CD4-positive, alpha-beta T cell treated with Interleukin-2 at 100 ng/mL for 4 hours (primary cell): ENCODE data around the gene IGSF6.

ENCODE experiments used
- DNase-seq: peaks from one replicate; pipeline ENCODE4 v3.0.0-alpha.2; 2020; ENCODE audit warnings: low spot score

Gene IGSF6

GRCh38 chr16:21600031-21600773, 52.2 kb downstream of the IGSF6 start:
- peak; percentile 40 for DNase-seq

DNA sequence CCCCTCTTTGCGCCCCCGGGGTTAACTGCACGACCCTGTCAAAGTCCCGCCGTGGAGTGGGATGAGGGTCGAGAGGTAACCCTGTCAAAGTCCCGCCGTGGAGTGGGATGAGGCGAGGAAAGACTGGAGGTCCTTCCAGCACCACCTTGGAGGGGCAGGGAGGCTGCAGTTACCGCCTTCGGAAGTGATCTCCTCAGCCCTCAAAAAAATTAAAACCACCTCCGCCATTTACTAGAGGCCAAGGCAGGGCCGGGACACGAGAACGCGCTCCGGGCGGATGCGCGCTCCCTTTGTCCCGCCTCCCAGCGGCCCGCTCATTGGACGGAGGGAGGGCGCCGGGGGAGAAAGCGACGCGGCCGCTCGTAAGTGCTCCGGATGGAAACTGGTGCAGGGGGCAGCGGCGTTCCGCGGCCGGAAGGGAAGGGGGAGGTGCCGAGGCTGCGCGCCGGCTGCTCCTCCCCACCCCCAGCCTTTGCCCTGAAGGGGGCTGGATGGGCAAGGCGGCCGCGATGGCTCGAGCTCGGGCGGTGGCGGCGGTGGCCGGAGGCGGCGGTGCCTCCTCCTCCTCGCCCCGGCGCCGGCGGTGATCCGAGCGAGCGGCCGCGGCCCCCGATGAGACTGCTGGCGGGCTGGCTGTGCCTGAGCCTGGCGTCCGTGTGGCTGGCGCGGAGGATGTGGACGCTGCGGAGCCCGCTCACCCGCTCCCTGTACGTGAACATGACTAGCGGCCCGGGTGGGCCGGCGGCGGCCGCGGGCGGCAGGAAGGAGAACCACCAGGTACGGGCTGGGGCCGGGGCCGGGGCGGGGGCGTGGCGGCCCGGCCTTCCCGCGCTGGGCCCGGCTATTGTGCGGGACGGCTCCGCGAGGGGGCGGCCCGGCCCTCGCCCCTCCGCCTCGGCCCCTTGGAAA, 53.0 kb downstream of the IGSF6 start, which contains the start of gene METTL9:
Gene METTL9, plus strand, starts transcription at position 456 of the 909 bp plus-strand sequence. Its CDS starts 157 bp downstream, at position 613.
- peak; percentile 95 for DNase-seq

GRCh38 chr16:21598701-21599121, 53.7 kb downstream of the IGSF6 start:
- no peak for DNase-seq

- no peak for DNase-seq
Measured at GRCh38 chr16:21598206-21598605, 54.2 kb downstream of the IGSF6 start.

- no peak for DNase-seq
Measured at GRCh38 chr16:21597561-21598030, 54.8 kb downstream of the IGSF6 start.

DNA sequence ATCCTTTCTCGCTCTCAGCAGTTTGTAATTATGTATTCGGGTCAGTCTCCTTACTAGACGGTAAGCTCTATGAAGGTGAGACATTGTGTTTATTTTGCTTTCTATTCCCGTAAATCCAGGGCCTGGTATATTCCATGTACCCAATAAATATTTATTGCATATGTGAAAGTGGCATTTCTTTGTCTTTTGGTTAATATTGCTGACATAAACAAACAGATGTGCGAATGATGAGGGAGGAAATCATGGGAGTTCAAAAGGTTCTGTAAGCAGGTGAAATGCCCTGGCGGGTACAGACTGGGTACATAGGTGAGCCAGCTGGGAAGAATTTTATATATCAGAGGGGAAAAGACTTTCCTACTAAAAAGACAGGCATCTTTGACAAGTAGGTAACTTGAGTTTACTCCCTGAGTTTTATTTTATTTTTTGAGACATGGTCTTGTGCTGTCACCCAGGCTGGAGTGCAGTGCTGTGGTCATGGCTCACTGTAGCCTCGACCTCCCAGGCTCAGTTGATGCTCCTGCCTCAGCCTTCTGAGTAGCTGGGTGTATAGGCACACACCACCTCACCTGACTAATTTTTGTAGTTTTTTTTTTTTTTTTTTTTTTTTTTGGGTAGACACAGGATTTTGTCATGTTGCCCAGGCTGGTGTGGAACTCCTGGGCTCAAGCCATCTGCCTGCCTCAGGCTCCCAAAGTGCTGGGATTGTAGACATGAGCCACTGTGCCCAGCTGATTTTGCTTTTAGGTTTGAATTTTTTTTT, 58.7 kb downstream of the IGSF6 start:
- DNase-seq = no peak

GRCh38 chr16:21592191-21592590, 60.2 kb downstream of the IGSF6 start:
- no peak for DNase-seq

GRCh38 chr16:21590796-21591195, 61.6 kb downstream of the IGSF6 start:
- no peak for DNase-seq

GRCh38 chr16:21590287-21590686, 62.1 kb downstream of the IGSF6 start:
- no peak for DNase-seq

GRCh38 chr16:21589551-21589950, 62.9 kb downstream of the IGSF6 start:
- DNase-seq = no peak
